ENCODE results near the gene TBC1D8. TPM values are rescaled to one million over a fixed set of nuclear protein-coding genes. Genes with fewer than 3 reads are reported as not detected.
"Not testable (repeated sequence)": the region's sequence is repeated elsewhere in the genome, so short reads cannot be mapped to it uniquely, and the experiment has no call there.

Gene TBC1D8
- total RNA-seq, 1 donor from 2014 or later, result 16.3 TPM

- no peak for DNase-seq (ENCODE audit: extremely low spot score, unreplicated experiment)
- H3K4me3 Mint-ChIP-seq (ENCODE audit: unreplicated experiment), result no peak overlapping the region
- no peaks in the 10 kb centered on the region for H3K27me3 Mint-ChIP-seq (ENCODE audit: unreplicated experiment)
- peaks cover 7% of the 10 kb centered on the region for H3K9me3 Mint-ChIP-seq (ENCODE audit: unreplicated experiment)
- H3K36me3 Mint-ChIP-seq (ENCODE audit: unreplicated experiment), result peaks cover 3% of the 10 kb centered on the region
- peaks cover 19% of the 10 kb centered on the region for H3K4me1 Mint-ChIP-seq (ENCODE audit: unreplicated experiment)
- H3K27ac Mint-ChIP-seq (ENCODE audit: unreplicated experiment), result no peak overlapping the region
- TF ChIP-seq, protein P1, sequence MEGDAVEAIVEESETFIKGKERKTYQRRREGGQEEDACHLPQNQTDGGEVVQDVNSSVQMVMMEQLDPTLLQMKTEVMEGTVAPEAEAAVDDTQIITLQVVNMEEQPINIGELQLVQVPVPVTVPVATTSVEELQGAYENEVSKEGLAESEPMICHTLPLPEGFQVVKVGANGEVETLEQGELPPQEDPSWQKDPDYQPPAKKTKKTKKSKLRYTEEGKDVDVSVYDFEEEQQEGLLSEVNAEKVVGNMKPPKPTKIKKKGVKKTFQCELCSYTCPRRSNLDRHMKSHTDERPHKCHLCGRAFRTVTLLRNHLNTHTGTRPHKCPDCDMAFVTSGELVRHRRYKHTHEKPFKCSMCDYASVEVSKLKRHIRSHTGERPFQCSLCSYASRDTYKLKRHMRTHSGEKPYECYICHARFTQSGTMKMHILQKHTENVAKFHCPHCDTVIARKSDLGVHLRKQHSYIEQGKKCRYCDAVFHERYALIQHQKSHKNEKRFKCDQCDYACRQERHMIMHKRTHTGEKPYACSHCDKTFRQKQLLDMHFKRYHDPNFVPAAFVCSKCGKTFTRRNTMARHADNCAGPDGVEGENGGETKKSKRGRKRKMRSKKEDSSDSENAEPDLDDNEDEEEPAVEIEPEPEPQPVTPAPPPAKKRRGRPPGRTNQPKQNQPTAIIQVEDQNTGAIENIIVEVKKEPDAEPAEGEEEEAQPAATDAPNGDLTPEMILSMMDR (IDR thresholded peaks at IDR 0.05), result no peak
These were observed 24.8 kb upstream of the TBC1D8 start for GRCh38 chr2:101175991-101176390.

DNA sequence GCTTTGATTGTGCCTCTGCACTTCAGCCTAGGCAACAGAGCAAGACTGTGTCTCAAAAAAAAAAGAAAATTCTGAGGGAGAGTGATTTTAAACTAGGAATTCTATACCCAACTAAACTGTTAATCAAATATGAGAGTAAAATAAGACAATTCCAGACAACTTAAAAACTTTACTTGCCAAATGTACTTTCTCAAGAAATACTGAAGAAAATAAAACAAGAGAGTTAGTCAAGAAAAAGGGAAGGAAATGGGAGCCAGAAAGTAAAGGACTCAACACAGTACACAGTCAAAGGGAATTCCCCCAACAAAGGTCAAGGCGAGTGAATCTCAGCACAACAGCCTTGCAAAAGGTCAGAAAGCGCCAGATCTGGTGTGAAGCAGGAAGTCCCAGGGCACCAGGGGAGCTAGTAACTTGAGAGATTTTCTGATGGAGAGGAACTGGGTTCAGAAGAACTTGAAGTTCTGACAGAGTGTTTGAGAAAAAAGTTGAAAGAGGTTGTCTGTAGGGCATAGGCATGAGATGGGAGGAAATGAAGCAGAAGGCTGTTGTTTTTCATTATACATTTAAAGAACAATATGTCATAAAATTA, 22.6 kb upstream of the TBC1D8 start:
- TF ChIP-seq, protein P1 (IDR thresholded peaks at IDR 0.05), result no peak
- Mint-ChIP-seq H3K4me1 (ENCODE audit: unreplicated experiment) (peaks cover 19% of the 10 kb centered on the region), H3K36me3 (ENCODE audit: unreplicated experiment) (peaks cover 3% of the 10 kb centered on the region), H3K27ac (ENCODE audit: unreplicated experiment) (no peak overlapping the region), H3K9me3 (ENCODE audit: unreplicated experiment) (peaks cover 7% of the 10 kb centered on the region), H3K4me3 (ENCODE audit: unreplicated experiment) (no peak overlapping the region), H3K27me3 (ENCODE audit: unreplicated experiment) (no peaks in the 10 kb centered on the region)
- no peak for DNase-seq (ENCODE audit: extremely low spot score, unreplicated experiment)

DNA sequence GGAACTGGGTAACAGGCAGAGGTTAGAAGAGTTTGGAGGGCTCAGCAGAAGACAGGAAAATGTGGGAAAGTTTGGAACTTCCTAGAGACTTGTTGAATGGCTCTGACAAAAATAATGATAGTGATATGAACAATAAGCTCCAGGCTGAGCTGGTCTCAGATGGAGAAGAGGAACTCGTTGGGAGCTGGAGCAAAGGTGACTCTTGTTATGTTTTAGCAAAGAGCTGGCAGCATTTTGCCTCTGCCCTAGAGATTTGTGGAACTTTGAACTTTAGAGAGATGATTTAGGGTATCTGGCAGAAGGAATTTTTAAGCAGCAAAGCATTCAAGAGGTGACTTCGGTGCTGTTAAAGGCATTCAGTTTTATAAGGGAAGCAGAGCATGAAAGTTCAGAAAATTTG, 18.6 kb upstream of the TBC1D8 start:
- peaks cover 20% of the 10 kb centered on the region for H3K9me3 Mint-ChIP-seq (ENCODE audit: unreplicated experiment)
- not testable (repeated sequence) for DNase-seq (ENCODE audit: extremely low spot score, unreplicated experiment); H3K27me3 Mint-ChIP-seq (ENCODE audit: unreplicated experiment)

DNA sequence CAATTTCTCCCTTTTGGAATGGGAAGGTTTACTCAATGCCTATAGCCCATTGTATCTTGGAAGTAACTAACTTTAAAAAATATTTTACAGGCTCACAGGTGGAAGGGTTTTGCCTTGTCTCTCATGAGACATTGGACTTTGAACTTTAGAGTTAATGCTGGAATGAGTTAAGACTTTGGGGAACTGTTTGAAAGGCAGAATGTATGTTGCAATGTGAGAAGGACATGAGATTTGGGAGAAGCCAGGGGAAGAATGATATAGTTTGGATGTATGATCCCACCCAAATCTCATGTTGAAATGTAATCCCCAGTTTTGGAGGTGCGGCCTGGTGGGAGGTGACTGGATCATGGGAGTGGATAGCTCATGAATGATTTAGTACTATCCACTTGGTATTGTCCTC, 17.5 kb upstream of the TBC1D8 start:
- H3K27ac Mint-ChIP-seq (ENCODE audit: unreplicated experiment), result no peak overlapping the region
- H3K27me3 Mint-ChIP-seq (ENCODE audit: unreplicated experiment), result no peaks in the 10 kb centered on the region
- H3K4me1 Mint-ChIP-seq (ENCODE audit: unreplicated experiment), result peaks cover 2% of the 10 kb centered on the region
- H3K9me3 Mint-ChIP-seq (ENCODE audit: unreplicated experiment), result peaks cover 16% of the 10 kb centered on the region
- no peak for DNase-seq (ENCODE audit: extremely low spot score, unreplicated experiment)
- H3K4me3 Mint-ChIP-seq (ENCODE audit: unreplicated experiment), result no peak overlapping the region
- no peaks in the 10 kb centered on the region for H3K36me3 Mint-ChIP-seq (ENCODE audit: unreplicated experiment)
- TF ChIP-seq, protein P1 (IDR thresholded peaks at IDR 0.05), result no peak

More for the DNA sequence above, 18.6 kb upstream of the TBC1D8 start:
- H3K36me3 Mint-ChIP-seq (ENCODE audit: unreplicated experiment); H3K27ac Mint-ChIP-seq (ENCODE audit: unreplicated experiment); H3K4me1 Mint-ChIP-seq (ENCODE audit: unreplicated experiment); H3K4me3 Mint-ChIP-seq (ENCODE audit: unreplicated experiment): not testable (repeated sequence)

GRCh38 chr2:101167532-101167931, 16.4 kb upstream of the TBC1D8 start:
- not testable (repeated sequence) for H3K27ac Mint-ChIP-seq (ENCODE audit: unreplicated experiment); H3K4me3 Mint-ChIP-seq (ENCODE audit: unreplicated experiment); H3K36me3 Mint-ChIP-seq (ENCODE audit: unreplicated experiment); H3K27me3 Mint-ChIP-seq (ENCODE audit: unreplicated experiment); DNase-seq (ENCODE audit: extremely low spot score, unreplicated experiment); H3K4me1 Mint-ChIP-seq (ENCODE audit: unreplicated experiment)
- H3K9me3 Mint-ChIP-seq (ENCODE audit: unreplicated experiment), result peaks cover 12% of the 10 kb centered on the region

- Mint-ChIP-seq H3K4me3 (ENCODE audit: unreplicated experiment) (no peak overlapping the region), H3K27me3 (ENCODE audit: unreplicated experiment) (no peaks in the 10 kb centered on the region), H3K9me3 (ENCODE audit: unreplicated experiment) (peaks cover 12% of the 10 kb centered on the region), H3K27ac (ENCODE audit: unreplicated experiment) (no peak overlapping the region), H3K4me1 (ENCODE audit: unreplicated experiment) (no peaks in the 10 kb centered on the region), H3K36me3 (ENCODE audit: unreplicated experiment) (no peaks in the 10 kb centered on the region)
- no peak for DNase-seq (ENCODE audit: extremely low spot score, unreplicated experiment)
- TF ChIP-seq, protein P1 (IDR thresholded peaks at IDR 0.05), result no peak
These were observed 12.8 kb upstream of the TBC1D8 start for GRCh38 chr2:101164021-101164420.
